Activated CD8-positive, alpha-beta memory T cell treated with anti-CD3 and anti-CD28 coated beads, Interleukin-2, amount 50 U/mL, for 48 hours (primary cell): ENCODE data around the gene SCP2.
A peak's percentile ranks its signal among the peaks of the same experiment; 100 is the strongest.

Experiments used
- DNase-seq: peaks from one replicate; pipeline ENCODE4 v3.0.0-alpha.2; 2020

The SCP2 gene

GRCh38 chr1:53069663-53070327 lies 142.7 kb downstream of the SCP2 start:
- DNase-seq, result peak; percentile 34

- DNase-seq, result peak; percentile 42
Observed at GRCh38 chr1:53070621-53071020, 143.5 kb downstream of the SCP2 start.

- no peak for DNase-seq
Observed at GRCh38 chr1:53071167-53071865, 144.2 kb downstream of the SCP2 start.

- no peak for DNase-seq
Observed at GRCh38 chr1:53071915-53072314, 144.8 kb downstream of the SCP2 start.

- DNase-seq, result no peak
Observed at GRCh38 chr1:53073287-53073686, 146.2 kb downstream of the SCP2 start.

- DNase-seq, result no peak
Observed at GRCh38 chr1:53073868-53074311, 146.8 kb downstream of the SCP2 start.

- no peak for DNase-seq
Observed at GRCh38 chr1:53074313-53075154, 147.5 kb downstream of the SCP2 start.

GRCh38 chr1:53075206-53075605 lies 148.1 kb downstream of the SCP2 start:
- no peak for DNase-seq

GRCh38 chr1:53075761-53076163 lies 148.7 kb downstream of the SCP2 start:
- DNase-seq, result no peak

GRCh38 chr1:53076165-53076564 lies 149.1 kb downstream of the SCP2 start:
- no peak for DNase-seq

- DNase-seq, result no peak
Observed at GRCh38 chr1:53076721-53077598, 149.9 kb downstream of the SCP2 start.

- DNase-seq, result no peak
Observed at GRCh38 chr1:53077599-53077965, 150.5 kb downstream of the SCP2 start.

- no peak for DNase-seq
Observed at GRCh38 chr1:53078333-53079101, 151.4 kb downstream of the SCP2 start.

GRCh38 chr1:53079251-53079650 lies 152.2 kb downstream of the SCP2 start:
- no peak for DNase-seq

GRCh38 chr1:53080041-53080440 lies 153.0 kb downstream of the SCP2 start:
- no peak for DNase-seq

GRCh38 chr1:53080769-53081168 lies 153.7 kb downstream of the SCP2 start:
- DNase-seq, result no peak

- no peak for DNase-seq
Observed at GRCh38 chr1:53081384-53082066, 154.4 kb downstream of the SCP2 start.

- no peak for DNase-seq
Observed at GRCh38 chr1:53082826-53083455, 155.9 kb downstream of the SCP2 start.

GRCh38 chr1:53083636-53084588 lies 156.8 kb downstream of the SCP2 start:
- DNase-seq, result no peak

- no peak for DNase-seq
Observed at GRCh38 chr1:53084589-53084971, 157.5 kb downstream of the SCP2 start.
